HG02678 (cell line): Measurements from ENCODE around the gene ANKRD50.

Experiments
- ATAC-seq: cut with Tn5 transposase; IDR thresholded peaks from one replicate; pipeline ENCODE4 v1.9.1; 2021; ENCODE audit warnings: mild to moderate bottlenecking, moderate library complexity; ENCODE audit not compliant: unreplicated experiment

Gene ANKRD50, protein sequence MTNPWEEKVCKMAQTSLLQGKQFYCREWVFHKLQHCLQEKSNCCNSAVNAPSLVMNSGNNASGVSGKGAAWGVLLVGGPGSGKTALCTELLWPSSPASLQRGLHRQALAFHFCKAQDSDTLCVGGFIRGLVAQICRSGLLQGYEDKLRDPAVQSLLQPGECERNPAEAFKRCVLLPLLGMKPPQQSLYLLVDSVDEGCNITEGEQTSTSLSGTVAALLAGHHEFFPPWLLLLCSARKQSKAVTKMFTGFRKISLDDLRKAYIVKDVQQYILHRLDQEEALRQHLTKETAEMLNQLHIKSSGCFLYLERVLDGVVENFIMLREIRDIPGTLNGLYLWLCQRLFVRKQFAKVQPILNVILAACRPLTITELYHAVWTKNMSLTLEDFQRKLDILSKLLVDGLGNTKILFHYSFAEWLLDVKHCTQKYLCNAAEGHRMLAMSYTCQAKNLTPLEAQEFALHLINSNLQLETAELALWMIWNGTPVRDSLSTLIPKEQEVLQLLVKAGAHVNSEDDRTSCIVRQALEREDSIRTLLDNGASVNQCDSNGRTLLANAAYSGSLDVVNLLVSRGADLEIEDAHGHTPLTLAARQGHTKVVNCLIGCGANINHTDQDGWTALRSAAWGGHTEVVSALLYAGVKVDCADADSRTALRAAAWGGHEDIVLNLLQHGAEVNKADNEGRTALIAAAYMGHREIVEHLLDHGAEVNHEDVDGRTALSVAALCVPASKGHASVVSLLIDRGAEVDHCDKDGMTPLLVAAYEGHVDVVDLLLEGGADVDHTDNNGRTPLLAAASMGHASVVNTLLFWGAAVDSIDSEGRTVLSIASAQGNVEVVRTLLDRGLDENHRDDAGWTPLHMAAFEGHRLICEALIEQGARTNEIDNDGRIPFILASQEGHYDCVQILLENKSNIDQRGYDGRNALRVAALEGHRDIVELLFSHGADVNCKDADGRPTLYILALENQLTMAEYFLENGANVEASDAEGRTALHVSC (N-terminal part only)

GRCh38 chr4:124712372-124713184, at the start of gene ANKRD50:
Gene ANKRD50 (minus strand): TSS chr4:124712732. CDS start chr4:124710511, 2,221 bp downstream.
- peak; percentile 67 for ATAC-seq

DNA sequence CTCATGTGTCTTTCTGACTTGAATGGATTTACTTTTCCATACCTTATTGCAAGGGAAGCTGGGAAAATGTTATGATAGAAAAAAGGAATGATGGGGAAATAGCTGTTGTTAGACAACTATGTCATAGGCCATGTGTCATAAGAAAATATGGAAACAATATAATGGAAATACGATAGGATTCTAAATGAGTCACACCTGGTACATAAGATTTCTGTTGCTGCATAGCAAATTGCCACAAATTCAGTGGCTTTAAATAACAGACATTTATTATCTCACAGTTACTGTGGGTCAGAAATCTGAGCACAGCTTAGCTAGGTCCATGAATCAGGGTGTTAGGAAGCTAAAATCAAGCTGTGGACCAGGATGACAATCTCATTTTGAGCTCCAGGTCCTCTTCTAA, 44.6 kb upstream of the ANKRD50 start:
- no peak for ATAC-seq

DNA sequence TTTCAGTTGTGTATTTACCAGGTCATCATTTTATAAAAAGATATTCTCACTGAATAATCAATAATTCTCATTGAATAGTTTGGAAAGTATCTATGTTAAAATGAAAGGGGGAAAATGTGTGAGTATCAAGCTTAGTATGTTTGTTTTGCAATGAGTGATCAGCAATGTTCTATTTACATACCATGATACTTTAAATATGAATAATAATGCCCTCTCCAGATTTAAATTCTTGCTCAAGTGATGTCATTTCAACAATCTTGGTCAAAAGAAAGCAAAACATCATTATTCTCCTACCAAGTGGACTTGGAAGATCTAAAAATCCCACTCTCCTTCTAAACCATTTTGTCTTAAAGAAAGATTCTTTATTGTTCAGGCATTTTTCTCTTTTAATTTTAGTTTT, 42.1 kb upstream of the ANKRD50 start:
- no peak for ATAC-seq

- no peak for ATAC-seq
These were observed 41.5 kb upstream of the ANKRD50 start for GRCh38 chr4:124753941-124754581.

DNA sequence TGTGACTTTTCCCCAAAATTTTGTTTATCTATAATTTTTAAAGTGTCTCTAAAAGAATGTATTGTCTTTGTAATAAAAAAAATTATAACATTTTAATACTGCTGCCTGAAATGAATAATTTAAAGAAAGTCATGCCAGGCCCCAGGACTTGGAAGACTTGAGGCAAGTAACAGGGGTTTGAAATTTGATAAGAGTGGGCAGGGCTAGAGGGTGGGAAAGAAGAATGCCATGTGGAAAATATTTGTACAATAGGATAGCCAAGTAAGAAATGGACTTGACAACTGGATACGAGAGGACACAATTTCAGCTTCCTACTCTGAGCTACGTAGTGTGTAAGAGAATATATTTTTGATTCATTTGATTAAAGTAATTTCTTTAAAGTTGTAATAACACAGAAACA, 36.9 kb upstream of the ANKRD50 start:
- ATAC-seq, result no peak

- ATAC-seq, result no peak
These were observed 36.4 kb upstream of the ANKRD50 start for GRCh38 chr4:124748965-124749364.

- ATAC-seq, result no peak
These were observed 33.7 kb upstream of the ANKRD50 start for GRCh38 chr4:124745985-124746801.

DNA sequence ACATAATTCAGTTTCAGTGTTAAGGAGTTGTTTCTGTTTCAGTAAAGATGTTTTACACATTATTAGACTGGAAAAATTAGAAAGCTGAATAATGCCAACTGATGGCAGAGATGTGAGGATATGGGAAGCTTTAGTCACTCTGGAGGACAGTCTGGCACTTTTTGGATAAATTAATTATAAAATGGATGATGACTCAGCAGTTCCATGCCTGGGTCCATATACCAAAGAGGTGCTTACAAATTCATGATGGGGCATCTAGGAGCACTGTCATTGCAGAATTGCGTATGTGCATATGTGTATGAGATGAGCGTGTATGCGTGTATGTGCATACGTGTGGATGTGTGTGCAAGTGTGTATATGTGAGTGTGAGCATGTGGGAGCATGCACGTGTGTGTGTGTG, 31.2 kb upstream of the ANKRD50 start:
- ATAC-seq, result no peak

DNA sequence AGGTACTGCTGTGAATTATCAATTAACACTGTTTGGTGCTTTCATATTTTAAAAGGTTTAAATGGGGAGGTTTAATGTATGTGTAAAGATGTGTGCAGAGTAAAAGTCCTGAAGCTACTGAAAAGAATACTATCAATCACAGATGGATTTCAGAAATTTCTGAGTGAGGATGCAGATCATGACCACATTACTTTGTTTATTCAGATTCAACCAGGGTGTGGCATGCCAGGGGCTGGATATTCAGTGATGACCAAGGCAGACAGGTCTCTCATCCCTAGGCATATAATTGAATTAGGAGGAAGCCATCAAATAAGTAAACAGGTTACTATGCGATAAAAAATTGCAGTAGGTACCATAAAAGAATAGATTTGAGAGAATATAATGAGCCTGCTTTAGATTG, 28.0 kb upstream of the ANKRD50 start:
- ATAC-seq, result no peak

DNA sequence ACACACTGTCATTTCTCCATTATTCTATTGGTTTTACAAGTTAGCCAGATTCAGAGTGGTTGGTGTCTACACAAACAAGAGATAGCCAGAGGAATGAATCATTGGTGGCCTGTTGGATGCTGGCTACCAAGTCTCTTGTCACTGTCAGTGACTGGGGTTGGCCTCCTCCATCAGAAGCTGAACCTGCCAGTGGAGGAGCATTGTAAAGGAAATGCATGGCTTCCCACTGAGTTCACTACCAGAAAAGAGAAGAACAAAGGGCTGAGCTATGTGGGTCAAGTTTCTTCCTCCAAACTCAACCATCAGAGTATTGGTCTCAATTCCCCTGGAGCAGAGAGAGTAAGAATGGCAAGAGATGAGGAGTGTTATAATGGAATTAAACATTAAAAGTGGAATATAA, 26.5 kb upstream of the ANKRD50 start:
- ATAC-seq, result no peak

DNA sequence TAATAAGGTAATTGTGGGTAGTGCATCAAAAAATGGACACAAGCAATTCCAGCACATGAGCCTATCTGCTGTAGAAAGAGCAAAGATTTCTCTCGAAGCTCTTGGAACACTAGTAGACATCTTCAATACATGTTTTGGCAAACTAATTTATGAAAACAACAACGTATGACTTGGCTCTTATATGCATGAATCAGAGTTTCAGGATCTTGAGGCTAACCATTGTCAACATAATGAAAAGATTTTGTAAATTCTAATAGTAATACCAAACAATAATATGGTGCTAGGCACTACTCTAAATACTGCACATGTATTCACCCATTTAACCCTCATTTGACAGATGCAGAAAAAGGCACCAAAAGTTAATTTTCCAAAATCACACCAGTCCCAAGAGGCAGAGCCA, 25.1 kb upstream of the ANKRD50 start:
- no peak for ATAC-seq

GRCh38 chr4:124736526-124736925, 24.0 kb upstream of the ANKRD50 start:
- ATAC-seq, result no peak

- no peak for ATAC-seq
These were observed 14.9 kb upstream of the ANKRD50 start for GRCh38 chr4:124727331-124727890.

- no peak for ATAC-seq
These were observed 13.7 kb upstream of the ANKRD50 start for GRCh38 chr4:124726269-124726668.

DNA sequence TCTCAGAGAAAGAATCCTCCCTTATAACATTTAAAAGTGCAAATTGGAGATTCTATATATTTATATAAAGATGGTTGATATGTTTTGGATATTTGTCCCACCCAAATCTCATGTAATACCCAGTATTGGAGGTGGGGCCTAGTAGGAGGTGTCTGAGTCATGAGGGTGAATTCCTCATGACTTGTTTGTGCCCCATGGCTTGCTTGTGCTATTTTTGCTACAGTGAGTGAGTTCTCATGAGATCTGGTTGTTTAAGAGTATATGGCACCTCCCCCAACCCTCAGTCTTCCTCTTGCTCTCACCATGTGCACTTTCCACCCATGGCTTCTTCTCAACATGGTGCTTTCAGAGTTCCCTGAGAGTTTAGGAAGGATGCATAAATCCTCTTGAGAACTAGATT, 9.5 kb upstream of the ANKRD50 start:
- no peak for ATAC-seq

GRCh38 chr4:124717101-124717500, 4.6 kb upstream of the ANKRD50 start:
- no peak for ATAC-seq

GRCh38 chr4:124713185-124713592, 657 bp upstream of the ANKRD50 start:
- ATAC-seq, result peak; percentile 40

DNA sequence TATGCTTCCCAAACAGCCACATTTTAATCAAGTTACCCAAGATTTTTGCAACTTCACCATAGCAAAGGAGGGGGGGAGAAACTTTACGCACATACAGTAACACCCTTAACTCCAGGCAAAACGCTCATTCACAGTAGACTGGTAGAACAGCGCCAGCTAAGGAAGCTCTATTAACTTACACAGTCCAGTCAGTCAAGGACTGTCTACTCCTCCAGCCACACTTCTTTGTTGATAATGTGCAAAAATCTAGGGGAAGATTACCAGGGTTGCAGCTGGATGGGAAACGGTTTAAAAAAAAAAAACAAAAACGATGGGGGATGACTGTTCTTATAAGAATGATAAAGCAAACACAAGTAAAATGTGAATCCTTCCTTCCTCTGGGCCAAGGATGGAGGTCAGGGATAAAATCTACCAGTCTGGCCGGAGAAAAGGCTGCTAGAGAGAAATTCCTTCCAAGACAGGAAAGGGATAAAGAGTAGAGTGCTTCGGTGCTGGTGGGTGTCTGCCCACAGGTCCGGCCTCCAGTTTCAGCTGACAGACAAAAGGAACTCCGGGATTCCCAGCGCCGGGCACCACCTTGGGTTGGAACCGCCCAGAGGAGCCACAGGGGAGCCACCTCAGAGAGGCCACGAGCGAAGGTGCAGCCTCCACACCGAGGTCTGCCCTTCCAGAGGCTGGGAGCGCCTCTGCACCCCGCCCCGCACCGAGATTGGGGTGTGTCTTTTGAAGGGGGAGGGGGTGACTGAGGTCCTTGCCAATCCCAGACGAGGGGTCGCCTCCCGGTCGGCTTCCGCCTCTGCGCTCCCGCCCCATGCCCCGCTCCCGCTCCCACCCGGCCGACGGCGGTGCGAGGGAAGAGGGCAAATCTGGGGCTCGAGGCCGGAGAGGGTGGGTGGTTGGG, 811 bp downstream of the ANKRD50 start:
- peak; percentile 29 for ATAC-seq
